Measurements from ENCODE around the gene PDE4C. TPM values are rescaled to one million over a fixed set of nuclear protein-coding genes. Genes with fewer than 3 reads are reported as not detected.

Gene PDE4C
- total and polyA plus RNA-seq, 10 of the 15 experiments (the other 5 are each of a cell fraction or from before 2014, with no cell fraction given), result 0.08 to 0.73 (median 0.34) TPM

GRCh38 chr19:18198374-18198773 is 27.9 kb downstream of the PDE4C start:
- H3K27ac ChIP-seq (ENCODE audit: control insufficient read depth, insufficient read depth), result no peak overlapping the region
- H2AFZ ChIP-seq (ENCODE audit: control insufficient read depth, low read depth, low read length), result no peak overlapping the region
- WGBS (ENCODE audit: insufficient coverage, insufficient replicate concordance, low lambda C conversion rate, missing lambda C conversion rate), result 79% methylated on average over 6 of the region's 6 CpGs
- intact Hi-C loops (cut with micrococcal nuclease; ENCODE audit: unreplicated experiment), result no loop called here
- DNase-seq (ENCODE audit: low read depth, low spot score) (no peak), FAIRE-seq (no peak), ATAC-seq (no peak)
- no peak overlapping the region for H3K9ac ChIP-seq (ENCODE audit: control insufficient read depth, insufficient read depth, low read length)
- H3K36me3 ChIP-seq (ENCODE audit: control insufficient read depth in 2 of 2, insufficient read depth in 2 of 2, low read length in 1 of 2), result peaks cover 5 to 20% of the 10 kb centered on the region in 2 experiments; a peak in 3 of 4 replicates
- no peak overlapping the region for H3K4me2 ChIP-seq (ENCODE audit: control insufficient read depth, insufficient read depth)
- in situ Hi-C loops (cut with MboI), result no loop called here
- no TSS peak for BruUV-seq (replicated peaks)
- TF ChIP-seq, protein P1, sequence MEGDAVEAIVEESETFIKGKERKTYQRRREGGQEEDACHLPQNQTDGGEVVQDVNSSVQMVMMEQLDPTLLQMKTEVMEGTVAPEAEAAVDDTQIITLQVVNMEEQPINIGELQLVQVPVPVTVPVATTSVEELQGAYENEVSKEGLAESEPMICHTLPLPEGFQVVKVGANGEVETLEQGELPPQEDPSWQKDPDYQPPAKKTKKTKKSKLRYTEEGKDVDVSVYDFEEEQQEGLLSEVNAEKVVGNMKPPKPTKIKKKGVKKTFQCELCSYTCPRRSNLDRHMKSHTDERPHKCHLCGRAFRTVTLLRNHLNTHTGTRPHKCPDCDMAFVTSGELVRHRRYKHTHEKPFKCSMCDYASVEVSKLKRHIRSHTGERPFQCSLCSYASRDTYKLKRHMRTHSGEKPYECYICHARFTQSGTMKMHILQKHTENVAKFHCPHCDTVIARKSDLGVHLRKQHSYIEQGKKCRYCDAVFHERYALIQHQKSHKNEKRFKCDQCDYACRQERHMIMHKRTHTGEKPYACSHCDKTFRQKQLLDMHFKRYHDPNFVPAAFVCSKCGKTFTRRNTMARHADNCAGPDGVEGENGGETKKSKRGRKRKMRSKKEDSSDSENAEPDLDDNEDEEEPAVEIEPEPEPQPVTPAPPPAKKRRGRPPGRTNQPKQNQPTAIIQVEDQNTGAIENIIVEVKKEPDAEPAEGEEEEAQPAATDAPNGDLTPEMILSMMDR (IDR thresholded peaks at IDR 0.05 in 2 of 3, conservative IDR thresholded peaks at IDR 0.05 in 1 of 3; ENCODE audit: control insufficient read depth in 2 of 3, extremely low read depth in 1 of 3, insufficient read depth in 1 of 3, low read depth in 3 of 3, low read length in 3 of 3), result no peak
- TF ChIP-seq, protein P2, sequence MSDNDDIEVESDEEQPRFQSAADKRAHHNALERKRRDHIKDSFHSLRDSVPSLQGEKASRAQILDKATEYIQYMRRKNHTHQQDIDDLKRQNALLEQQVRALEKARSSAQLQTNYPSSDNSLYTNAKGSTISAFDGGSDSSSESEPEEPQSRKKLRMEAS (IDR thresholded peaks at IDR 0.05; ENCODE audit: low read depth, low read length), result no peak
- H3K4me1 ChIP-seq (ENCODE audit: control insufficient read depth, insufficient read depth, low read length), result peaks cover 8% of the 10 kb centered on the region
- RAD21 ChIA-PET (ENCODE audit: unreplicated experiment), result no interaction called here
- CTCF ChIA-PET, result no interaction called here
- H3K79me2 ChIP-seq (ENCODE audit: control insufficient read depth, insufficient read depth, low read length), result peaks cover 13% of the 10 kb centered on the region
- no peaks in the 10 kb centered on the region for H3K9me3 ChIP-seq (replicated peaks; ENCODE audit: control insufficient read depth, insufficient read depth, low read length)
- SMC1A ChIA-PET (ENCODE audit: uncharacterized antibody, unreplicated experiment), result interaction anchor here (1.0 kb wide), 1 partner anchor 22 kb away, joined by 3 read pairs; no protein-coding TSS in a partner anchor
- H4K20me1 ChIP-seq (ENCODE audit: control insufficient read depth, insufficient read depth), result no peaks in the 10 kb centered on the region
- H3K4me3 ChIP-seq, result no peak overlapping the region
- POLR2A ChIA-PET, result interaction anchor here (0.6 to 0.7 kb wide), 2 partner anchors 18 to 90 kb away, joined by 3 read pairs; no protein-coding TSS in a partner anchor
- H3K27me3 ChIP-seq (replicated peaks in 1 of 2; ENCODE audit: control insufficient read depth in 2 of 2, insufficient read depth in 2 of 2, low read length in 1 of 2), result no peaks in the 10 kb centered on the region

DNA sequence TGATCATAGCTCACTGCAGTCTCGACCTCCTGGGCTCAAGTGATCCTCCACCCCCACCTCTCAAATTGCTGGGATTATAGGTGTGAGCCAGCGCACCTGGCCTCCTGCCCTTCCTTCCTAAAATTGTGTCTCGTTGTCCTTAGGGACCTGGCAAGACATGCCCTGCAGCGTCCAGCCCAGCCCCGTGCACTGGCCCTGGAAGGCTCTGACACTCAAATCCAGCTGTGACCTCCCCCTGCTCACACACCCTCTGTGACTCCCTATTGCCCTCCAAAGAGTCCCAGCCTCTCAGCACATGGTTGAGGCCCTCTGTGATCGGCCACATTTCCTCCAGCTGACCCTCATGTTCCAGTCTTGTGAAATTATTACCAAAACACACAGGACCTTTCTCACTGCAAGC is 28.3 kb downstream of the PDE4C start:
- DNase-seq (ENCODE audit: low read depth, low spot score), result no peak
- no peak for TF ChIP-seq SIN3A (IDR thresholded peaks at IDR 0.05; ENCODE audit: low read depth, low read length)
- no peak for TF ChIP-seq SMAD5 (IDR thresholded peaks at IDR 0.05; ENCODE audit: low read depth)
- TF ChIP-seq TCF12 (IDR thresholded peaks at IDR 0.05; ENCODE audit: low read depth, low read length), result no peak
- no peak for TF ChIP-seq IKZF2 (IDR thresholded peaks at IDR 0.05)
- no peak for TF ChIP-seq IRF4 (IDR thresholded peaks at IDR 0.05; ENCODE audit: low read depth, low read length)
- TF ChIP-seq SMC3 (IDR thresholded peaks at IDR 0.05; ENCODE audit: borderline replicate concordance, low read length), result no peak
- TF ChIP-seq, protein P2 (IDR thresholded peaks at IDR 0.05; ENCODE audit: low read depth, low read length), result no peak
- TF ChIP-seq ZNF24 (IDR thresholded peaks at IDR 0.05), result no peak
- no peak for TF ChIP-seq YBX1 (IDR thresholded peaks at IDR 0.05)
- no peak for TF ChIP-seq CHD2 (IDR thresholded peaks at IDR 0.05; ENCODE audit: borderline replicate concordance, low read depth, low read length)
- no peak for TF ChIP-seq KLF5 (IDR thresholded peaks at IDR 0.05; ENCODE audit: partially characterized antibody)
- no peak for TF ChIP-seq BACH1 (IDR thresholded peaks at IDR 0.05; ENCODE audit: borderline replicate concordance)
- TF ChIP-seq FOS (IDR thresholded peaks at IDR 0.05; ENCODE audit: borderline replicate concordance, extremely low read depth, insufficient read length), result no peak
- TF ChIP-seq, protein P3, sequence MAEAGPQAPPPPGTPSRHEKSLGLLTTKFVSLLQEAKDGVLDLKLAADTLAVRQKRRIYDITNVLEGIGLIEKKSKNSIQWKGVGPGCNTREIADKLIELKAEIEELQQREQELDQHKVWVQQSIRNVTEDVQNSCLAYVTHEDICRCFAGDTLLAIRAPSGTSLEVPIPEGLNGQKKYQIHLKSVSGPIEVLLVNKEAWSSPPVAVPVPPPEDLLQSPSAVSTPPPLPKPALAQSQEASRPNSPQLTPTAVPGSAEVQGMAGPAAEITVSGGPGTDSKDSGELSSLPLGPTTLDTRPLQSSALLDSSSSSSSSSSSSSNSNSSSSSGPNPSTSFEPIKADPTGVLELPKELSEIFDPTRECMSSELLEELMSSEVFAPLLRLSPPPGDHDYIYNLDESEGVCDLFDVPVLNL (IDR thresholded peaks at IDR 0.05; ENCODE audit: low read depth, low read length), result no peak
- TF ChIP-seq HDAC2 (IDR thresholded peaks at IDR 0.05), result no peak
- Histone ChIP-seq H4K20me1 (ENCODE audit: control insufficient read depth, insufficient read depth) (no peaks in the 10 kb centered on the region), H3K9ac (ENCODE audit: control insufficient read depth, insufficient read depth, low read length) (no peak overlapping the region), H3K27ac (ENCODE audit: control insufficient read depth, insufficient read depth) (no peak overlapping the region), H3K27me3 (replicated peaks in 1 of 2; ENCODE audit: control insufficient read depth in 2 of 2, insufficient read depth in 2 of 2, low read length in 1 of 2) (no peaks in the 10 kb centered on the region), H3K36me3 (ENCODE audit: control insufficient read depth in 2 of 2, insufficient read depth in 2 of 2, low read length in 1 of 2) (peaks cover 5 to 20% of the 10 kb centered on the region in 2 experiments; a peak in 3 of 4 replicates), H3K4me1 (ENCODE audit: control insufficient read depth, insufficient read depth, low read length) (peaks cover 8% of the 10 kb centered on the region), H3K4me3 (no peak overlapping the region), H2AFZ (ENCODE audit: control insufficient read depth, low read depth, low read length) (no peak overlapping the region), H3K4me2 (ENCODE audit: control insufficient read depth, insufficient read depth) (no peak overlapping the region), H3K9me3 (replicated peaks; ENCODE audit: control insufficient read depth, insufficient read depth, low read length) (no peaks in the 10 kb centered on the region), H3K79me2 (ENCODE audit: control insufficient read depth, insufficient read depth, low read length) (peaks cover 11% of the 10 kb centered on the region)
- ATAC-seq, result no peak
- CTCF ChIA-PET, result no interaction called here
- POLR2A ChIA-PET, result interaction anchor here (0.6 to 0.7 kb wide), 2 partner anchors 18 to 91 kb away, joined by 3 read pairs; no protein-coding TSS in a partner anchor
- RAD21 ChIA-PET (ENCODE audit: unreplicated experiment), result no interaction called here
- WGBS (ENCODE audit: insufficient coverage, insufficient replicate concordance, low lambda C conversion rate, missing lambda C conversion rate), result 75% methylated on average over 6 of the region's 6 CpGs
- SMC1A ChIA-PET (ENCODE audit: uncharacterized antibody, unreplicated experiment), result interaction anchor here (1.0 kb wide), 1 partner anchor 21 kb away, joined by 3 read pairs; no protein-coding TSS in a partner anchor
- in situ Hi-C loops (cut with MboI) (no loop called here), intact Hi-C loops (cut with micrococcal nuclease; ENCODE audit: unreplicated experiment) (no loop called here)
- no TSS peak for BruUV-seq (replicated peaks)
- FAIRE-seq, result no peak
